ENCODE measurements around the gene TMEM69. TPM values are rescaled to one million over a fixed set of nuclear protein-coding genes. Genes with fewer than 3 reads are reported as not detected.
A peak's percentile ranks its signal among the peaks of the same experiment; 100 is the strongest.

TMEM69 gene
- total and polyA plus RNA-seq, 2 of the 13 experiments (the other 11 are each of a cell fraction or from before 2014, with no cell fraction given) = 25.4 to 135 TPM

DNA sequence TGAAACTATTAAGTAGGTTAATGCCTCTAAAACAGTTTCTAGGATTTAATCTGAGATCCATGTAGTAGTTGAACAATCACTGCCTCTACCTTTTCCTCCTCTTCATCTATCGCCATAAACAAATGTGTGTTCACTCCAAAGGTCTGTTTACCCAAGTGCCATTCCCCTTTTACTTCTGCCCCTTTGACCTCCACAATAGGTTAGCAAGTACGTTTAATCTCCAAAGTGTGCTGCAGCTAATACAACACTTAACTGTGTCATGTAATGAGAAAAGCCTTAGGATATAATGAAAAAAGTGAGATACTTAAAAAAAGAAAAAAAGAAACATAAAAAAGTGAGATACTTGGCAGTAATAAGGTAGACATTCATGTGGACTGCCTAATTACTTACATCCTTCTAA lies 29.8 kb upstream of the TMEM69 start (continued):
- TF ChIP-seq ZNF33A (CRISPR knock-in tag; IDR thresholded peaks at IDR 0.05; ENCODE audit: borderline replicate concordance) (no peak), FOXJ3 (CRISPR knock-in tag; IDR thresholded peaks at IDR 0.05; ENCODE audit: borderline replicate concordance) (peak; percentile 83; the same call in 1 of the 2 replicates), PHF21A (CRISPR knock-in tag; IDR thresholded peaks at IDR 0.05) (peak; percentile 47; the same call in 1 of the 2 replicates), ZNF660 (CRISPR knock-in tag; IDR thresholded peaks at IDR 0.05; ENCODE audit: borderline replicate concordance, low read depth) (no peak), HNF4A (CRISPR knock-in tag; IDR thresholded peaks at IDR 0.05) (peak; percentile 93), RBAK (CRISPR knock-in tag; IDR thresholded peaks at IDR 0.05) (no peak), EP300 (IDR thresholded peaks at IDR 0.05; ENCODE audit: low read depth in 2 of 2, low read length in 2 of 2) (peak in 1 of 2 experiments; percentile 82; a peak in 2 of 4 replicates), EP300 (CRISPR knock-in tag; IDR thresholded peaks at IDR 0.05; ENCODE audit: borderline replicate concordance) (no peak), RXRB (CRISPR knock-in tag; IDR thresholded peaks at IDR 0.05; ENCODE audit: borderline replicate concordance) (peak; percentile 80), ATF1 (CRISPR knock-in tag; IDR thresholded peaks at IDR 0.05) (peak; percentile 55; the same call in 1 of the 2 replicates), NCOA2 (CRISPR knock-in tag; IDR thresholded peaks at IDR 0.05) (peak; percentile 67), AGO1 (IDR thresholded peaks at IDR 0.05; ENCODE audit: low read depth, low read length, poor library complexity, severe bottlenecking) (no peak), GFI1 (CRISPR knock-in tag; IDR thresholded peaks at IDR 0.05; ENCODE audit: borderline replicate concordance) (peak; percentile 97), YEATS4 (CRISPR knock-in tag; IDR thresholded peaks at IDR 0.05; ENCODE audit: borderline replicate concordance) (peak; percentile 56; the same call in 1 of the 2 replicates), THAP11 (CRISPR knock-in tag; IDR thresholded peaks at IDR 0.05) (peak; percentile 52), SIX1 (CRISPR knock-in tag; IDR thresholded peaks at IDR 0.05; ENCODE audit: borderline replicate concordance) (no peak), ZNF775 (CRISPR knock-in tag; IDR thresholded peaks at IDR 0.05; ENCODE audit: borderline replicate concordance) (no peak), ELF3 (CRISPR knock-in tag; IDR thresholded peaks at IDR 0.05) (peak; percentile 35; the same call in 1 of the 2 replicates), THYN1 (CRISPR knock-in tag; IDR thresholded peaks at IDR 0.05; ENCODE audit: borderline replicate concordance, low read depth) (no peak)
- TF ChIP-seq, protein P1, sequence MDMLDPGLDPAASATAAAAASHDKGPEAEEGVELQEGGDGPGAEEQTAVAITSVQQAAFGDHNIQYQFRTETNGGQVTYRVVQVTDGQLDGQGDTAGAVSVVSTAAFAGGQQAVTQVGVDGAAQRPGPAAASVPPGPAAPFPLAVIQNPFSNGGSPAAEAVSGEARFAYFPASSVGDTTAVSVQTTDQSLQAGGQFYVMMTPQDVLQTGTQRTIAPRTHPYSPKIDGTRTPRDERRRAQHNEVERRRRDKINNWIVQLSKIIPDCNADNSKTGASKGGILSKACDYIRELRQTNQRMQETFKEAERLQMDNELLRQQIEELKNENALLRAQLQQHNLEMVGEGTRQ (IDR thresholded peaks at IDR 0.05; ENCODE audit: low read depth, low read length) = no peak
- TF ChIP-seq, protein P1 (CRISPR knock-in tag; IDR thresholded peaks at IDR 0.05; ENCODE audit: borderline replicate concordance) = no peak
- TF ChIP-seq, protein P2, sequence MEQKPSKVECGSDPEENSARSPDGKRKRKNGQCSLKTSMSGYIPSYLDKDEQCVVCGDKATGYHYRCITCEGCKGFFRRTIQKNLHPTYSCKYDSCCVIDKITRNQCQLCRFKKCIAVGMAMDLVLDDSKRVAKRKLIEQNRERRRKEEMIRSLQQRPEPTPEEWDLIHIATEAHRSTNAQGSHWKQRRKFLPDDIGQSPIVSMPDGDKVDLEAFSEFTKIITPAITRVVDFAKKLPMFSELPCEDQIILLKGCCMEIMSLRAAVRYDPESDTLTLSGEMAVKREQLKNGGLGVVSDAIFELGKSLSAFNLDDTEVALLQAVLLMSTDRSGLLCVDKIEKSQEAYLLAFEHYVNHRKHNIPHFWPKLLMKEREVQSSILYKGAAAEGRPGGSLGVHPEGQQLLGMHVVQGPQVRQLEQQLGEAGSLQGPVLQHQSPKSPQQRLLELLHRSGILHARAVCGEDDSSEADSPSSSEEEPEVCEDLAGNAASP (CRISPR knock-in tag; IDR thresholded peaks at IDR 0.05; ENCODE audit: borderline replicate concordance) = peak; percentile 22; the same call in 1 of the 2 replicates
- TF ChIP-seq, protein P3, sequence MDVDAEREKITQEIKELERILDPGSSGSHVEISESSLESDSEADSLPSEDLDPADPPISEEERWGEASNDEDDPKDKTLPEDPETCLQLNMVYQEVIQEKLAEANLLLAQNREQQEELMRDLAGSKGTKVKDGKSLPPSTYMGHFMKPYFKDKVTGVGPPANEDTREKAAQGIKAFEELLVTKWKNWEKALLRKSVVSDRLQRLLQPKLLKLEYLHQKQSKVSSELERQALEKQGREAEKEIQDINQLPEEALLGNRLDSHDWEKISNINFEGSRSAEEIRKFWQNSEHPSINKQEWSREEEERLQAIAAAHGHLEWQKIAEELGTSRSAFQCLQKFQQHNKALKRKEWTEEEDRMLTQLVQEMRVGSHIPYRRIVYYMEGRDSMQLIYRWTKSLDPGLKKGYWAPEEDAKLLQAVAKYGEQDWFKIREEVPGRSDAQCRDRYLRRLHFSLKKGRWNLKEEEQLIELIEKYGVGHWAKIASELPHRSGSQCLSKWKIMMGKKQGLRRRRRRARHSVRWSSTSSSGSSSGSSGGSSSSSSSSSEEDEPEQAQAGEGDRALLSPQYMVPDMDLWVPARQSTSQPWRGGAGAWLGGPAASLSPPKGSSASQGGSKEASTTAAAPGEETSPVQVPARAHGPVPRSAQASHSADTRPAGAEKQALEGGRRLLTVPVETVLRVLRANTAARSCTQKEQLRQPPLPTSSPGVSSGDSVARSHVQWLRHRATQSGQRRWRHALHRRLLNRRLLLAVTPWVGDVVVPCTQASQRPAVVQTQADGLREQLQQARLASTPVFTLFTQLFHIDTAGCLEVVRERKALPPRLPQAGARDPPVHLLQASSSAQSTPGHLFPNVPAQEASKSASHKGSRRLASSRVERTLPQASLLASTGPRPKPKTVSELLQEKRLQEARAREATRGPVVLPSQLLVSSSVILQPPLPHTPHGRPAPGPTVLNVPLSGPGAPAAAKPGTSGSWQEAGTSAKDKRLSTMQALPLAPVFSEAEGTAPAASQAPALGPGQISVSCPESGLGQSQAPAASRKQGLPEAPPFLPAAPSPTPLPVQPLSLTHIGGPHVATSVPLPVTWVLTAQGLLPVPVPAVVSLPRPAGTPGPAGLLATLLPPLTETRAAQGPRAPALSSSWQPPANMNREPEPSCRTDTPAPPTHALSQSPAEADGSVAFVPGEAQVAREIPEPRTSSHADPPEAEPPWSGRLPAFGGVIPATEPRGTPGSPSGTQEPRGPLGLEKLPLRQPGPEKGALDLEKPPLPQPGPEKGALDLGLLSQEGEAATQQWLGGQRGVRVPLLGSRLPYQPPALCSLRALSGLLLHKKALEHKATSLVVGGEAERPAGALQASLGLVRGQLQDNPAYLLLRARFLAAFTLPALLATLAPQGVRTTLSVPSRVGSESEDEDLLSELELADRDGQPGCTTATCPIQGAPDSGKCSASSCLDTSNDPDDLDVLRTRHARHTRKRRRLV (CRISPR knock-in tag; IDR thresholded peaks at IDR 0.05) = no peak

Measured in HepG2 (cell line).